ENCODE results near the gene COL11A2.

GRCh38 chr6:33189164-33189563 is 3.1 kb downstream of the COL11A2 start:
- TF ChIP-seq CTCF (IDR thresholded peaks at IDR 0.05) (no peak), POLR2A (IDR thresholded peaks at IDR 0.05) (no peak)
